A204.1 (cell line): Measurements from ENCODE around the gene TRAPPC10.

ENCODE experiments used
- FAIRE-seq: peaks from 2 replicates; lab custom pipeline; 2012; peaks lifted over from hg19 to GRCh38; lab: Jason Lieb, UNC

Gene TRAPPC10

GRCh38 chr21:44038063-44038462, 26.0 kb downstream of the TRAPPC10 start:
- FAIRE-seq = no peak

- no peak for FAIRE-seq
Observed at GRCh38 chr21:44039828-44040227, 27.7 kb downstream of the TRAPPC10 start.

- FAIRE-seq = no peak
Observed at GRCh38 chr21:44043613-44044012, 31.5 kb downstream of the TRAPPC10 start.

- FAIRE-seq = no peak
Observed at GRCh38 chr21:44046734-44047133, 34.6 kb downstream of the TRAPPC10 start.

GRCh38 chr21:44047996-44048560, 36.0 kb downstream of the TRAPPC10 start:
- no peak for FAIRE-seq

GRCh38 chr21:44049182-44049581, 37.1 kb downstream of the TRAPPC10 start:
- no peak for FAIRE-seq

- no peak for FAIRE-seq
Observed at GRCh38 chr21:44049606-44050005, 37.5 kb downstream of the TRAPPC10 start.

GRCh38 chr21:44050276-44050675, 38.2 kb downstream of the TRAPPC10 start:
- FAIRE-seq = no peak

GRCh38 chr21:44051462-44051941, 39.4 kb downstream of the TRAPPC10 start:
- FAIRE-seq = no peak

GRCh38 chr21:44052071-44052829, 40.1 kb downstream of the TRAPPC10 start:
- no peak for FAIRE-seq

GRCh38 chr21:44052830-44053226, 40.7 kb downstream of the TRAPPC10 start:
- no peak for FAIRE-seq

- FAIRE-seq = no peak
Observed at GRCh38 chr21:44053567-44053966, 41.5 kb downstream of the TRAPPC10 start.

GRCh38 chr21:44054710-44055109, 42.6 kb downstream of the TRAPPC10 start:
- no peak for FAIRE-seq

- FAIRE-seq = no peak
Observed at GRCh38 chr21:44057055-44057454, 44.9 kb downstream of the TRAPPC10 start.

- FAIRE-seq = no peak
Observed at GRCh38 chr21:44057960-44058651, 46.0 kb downstream of the TRAPPC10 start.

GRCh38 chr21:44058652-44058964, 46.5 kb downstream of the TRAPPC10 start:
- no peak for FAIRE-seq

- no peak for FAIRE-seq
Observed at GRCh38 chr21:44058981-44059380, 46.9 kb downstream of the TRAPPC10 start.

- FAIRE-seq = no peak
Observed at GRCh38 chr21:44059710-44060109, 47.6 kb downstream of the TRAPPC10 start.

GRCh38 chr21:44062380-44062779, 50.3 kb downstream of the TRAPPC10 start:
- FAIRE-seq = no peak

GRCh38 chr21:44063151-44063912, 51.2 kb downstream of the TRAPPC10 start:
- no peak for FAIRE-seq

GRCh38 chr21:44064852-44065403, 52.8 kb downstream of the TRAPPC10 start:
- FAIRE-seq = no peak

GRCh38 chr21:44065428-44065827, 53.3 kb downstream of the TRAPPC10 start:
- FAIRE-seq = no peak
